ENCODE data around the gene GDF2. TPM values are rescaled to one million over a fixed set of nuclear protein-coding genes. Genes with fewer than 3 reads are reported as not detected.

The GDF2 gene
- total and polyA plus RNA-seq, 2 experiments from 2014 or later: not detected

GRCh38 chr10:47356708-47357107 is 34.5 kb downstream of the GDF2 start:
- Histone ChIP-seq H4K20me1 (replicated peaks; ENCODE audit: insufficient read depth) (no peaks in the 10 kb centered on the region), H3K9me2 (ENCODE audit: insufficient read depth) (no peaks in the 10 kb centered on the region), H3K4me2 (no peak overlapping the region), H3F3A (replicated peaks; ENCODE audit: low read depth) (no peaks in the 10 kb centered on the region), H3K36me3 (ENCODE audit: insufficient read depth) (no peaks in the 10 kb centered on the region), H3K4me1 (ENCODE audit: insufficient read depth) (no peaks in the 10 kb centered on the region), H3K27me3 (ENCODE audit: insufficient read depth) (no peaks in the 10 kb centered on the region), H2AFZ (no peak overlapping the region), H3K4me3 (no peak overlapping the region), H3K79me2 (replicated peaks; ENCODE audit: insufficient read depth) (no peaks in the 10 kb centered on the region), H3K27ac (ENCODE audit: low read depth) (no peak overlapping the region)
- TF ChIP-seq JUNB (IDR thresholded peaks at IDR 0.05; ENCODE audit: unreplicated experiment) (no peak), STAT1 (IDR thresholded peaks at IDR 0.05; ENCODE audit: unreplicated experiment) (no peak), REST (IDR thresholded peaks at IDR 0.05; ENCODE audit: unreplicated experiment) (no peak), CREB1 (CRISPR knock-in tag; IDR thresholded peaks at IDR 0.05; ENCODE audit: low read depth) (no peak), EZH2 (IDR thresholded peaks at IDR 0.05; ENCODE audit: low read depth, unreplicated experiment) (no peak), POLR2AphosphoS5 (IDR thresholded peaks at IDR 0.05; ENCODE audit: low read depth) (no peak), NANOG (IDR thresholded peaks at IDR 0.05; ENCODE audit: borderline replicate concordance) (no peak), ETS1 (IDR thresholded peaks at IDR 0.05) (no peak)
- ATAC-seq: no peak
- no peak overlapping the region for H3K4me3 Mint-ChIP-seq
- no peaks in the 10 kb centered on the region for H3K36me3 Mint-ChIP-seq (ENCODE audit: low read depth)
- no peak for DNase-seq (ENCODE audit: low spot score)
- H3K4me1 Mint-ChIP-seq: no peaks in the 10 kb centered on the region; the same call in 2 of the 3 replicates
- peaks cover 7% of the 10 kb centered on the region for H3K27me3 Mint-ChIP-seq (ENCODE audit: insufficient read depth, low read depth, poor library complexity)
- H3K9me3 Mint-ChIP-seq: no peaks in the 10 kb centered on the region
- no peak overlapping the region for H3K27ac Mint-ChIP-seq

- Histone ChIP-seq H2AFZ (no peak overlapping the region), H3K4me2 (no peak overlapping the region), H3K4me3 (no peak overlapping the region), H3K36me3 (ENCODE audit: insufficient read depth) (no peaks in the 10 kb centered on the region), H3K27me3 (ENCODE audit: insufficient read depth) (no peaks in the 10 kb centered on the region), H3K27ac (ENCODE audit: low read depth) (no peak overlapping the region), H4K20me1 (replicated peaks; ENCODE audit: insufficient read depth) (no peaks in the 10 kb centered on the region), H3F3A (replicated peaks; ENCODE audit: low read depth) (no peaks in the 10 kb centered on the region), H3K4me1 (ENCODE audit: insufficient read depth) (no peaks in the 10 kb centered on the region), H3K9me2 (ENCODE audit: insufficient read depth) (no peaks in the 10 kb centered on the region), H3K79me2 (replicated peaks; ENCODE audit: insufficient read depth) (no peaks in the 10 kb centered on the region)
- ATAC-seq (no peak), DNase-seq (ENCODE audit: low spot score) (no peak)
- Mint-ChIP-seq H3K4me3 (no peak overlapping the region), H3K4me1 (no peaks in the 10 kb centered on the region; the same call in 2 of the 3 replicates), H3K9me3 (no peaks in the 10 kb centered on the region), H3K27ac (no peak overlapping the region), H3K36me3 (ENCODE audit: low read depth) (no peaks in the 10 kb centered on the region), H3K27me3 (ENCODE audit: insufficient read depth, low read depth, poor library complexity) (peaks cover 6% of the 10 kb centered on the region)
- TF ChIP-seq CTCF (conservative IDR thresholded peaks at IDR 0.05; ENCODE audit: low read depth in 2 of 2) (no peak), POLR2AphosphoS5 (IDR thresholded peaks at IDR 0.05; ENCODE audit: low read depth) (no peak), ZNF114 (CRISPR knock-in tag; IDR thresholded peaks at IDR 0.05) (no peak), CREB1 (CRISPR knock-in tag; IDR thresholded peaks at IDR 0.05; ENCODE audit: low read depth) (no peak), REST (IDR thresholded peaks at IDR 0.05; ENCODE audit: unreplicated experiment) (no peak), ZNF331 (CRISPR knock-in tag; IDR thresholded peaks at IDR 0.05; ENCODE audit: low read depth) (no peak), EZH2phosphoT487 (IDR thresholded peaks at IDR 0.05; ENCODE audit: unreplicated experiment) (no peak)
Measured at GRCh38 chr10:47357131-47357582, 34.9 kb downstream of the GDF2 start.

All from GM23338 (cell line).